ENCODE results near the gene CARD19. TPM values are rescaled to one million over a fixed set of nuclear protein-coding genes. Genes with fewer than 3 reads are reported as not detected.

The CARD19 gene
- total RNA-seq, 1 experiment from 2014 or later: 36.6 TPM

DNA sequence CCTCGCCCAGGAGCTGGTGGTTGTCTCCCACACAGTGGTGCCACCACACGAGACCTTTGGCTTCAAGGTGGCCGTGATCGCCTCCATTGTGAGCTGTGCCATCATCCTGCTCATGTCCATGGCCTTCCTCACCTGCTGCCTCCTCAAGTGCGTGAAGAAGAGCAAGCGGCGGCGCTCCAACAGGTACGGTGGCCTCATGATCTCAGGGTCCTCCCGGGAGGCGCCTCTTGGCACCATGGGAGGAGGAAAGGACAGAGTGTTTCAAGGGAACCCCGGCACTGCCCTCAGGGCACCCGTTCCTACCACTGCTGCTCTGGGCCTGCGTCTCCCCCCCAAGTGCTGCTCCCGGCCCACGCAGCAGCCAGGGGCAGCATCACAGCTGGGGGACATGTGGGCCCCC is 18.2 kb upstream of the CARD19 start:
- ChIA-PET POLR2A (no interaction called here), CTCF (no interaction called here)
- Mint-ChIP-seq H3K9me3 (ENCODE audit: unreplicated experiment) (no peaks in the 10 kb centered on the region), H3K27me3 (ENCODE audit: insufficient read depth, unreplicated experiment) (no peaks in the 10 kb centered on the region), H3K27ac (ENCODE audit: low read depth, unreplicated experiment) (no peak overlapping the region), H3K4me1 (ENCODE audit: insufficient read depth, unreplicated experiment) (no peaks in the 10 kb centered on the region), H3K4me3 (ENCODE audit: unreplicated experiment) (no peak overlapping the region), H3K36me3 (ENCODE audit: insufficient read depth, unreplicated experiment) (peaks cover 7% of the 10 kb centered on the region)
- no peak for DNase-seq (ENCODE audit: unreplicated experiment)
- intact Hi-C loops (cut with micrococcal nuclease): no loop called here
- no TSS peak for BruUV-seq (replicated peaks)
- TF ChIP-seq, protein P1, sequence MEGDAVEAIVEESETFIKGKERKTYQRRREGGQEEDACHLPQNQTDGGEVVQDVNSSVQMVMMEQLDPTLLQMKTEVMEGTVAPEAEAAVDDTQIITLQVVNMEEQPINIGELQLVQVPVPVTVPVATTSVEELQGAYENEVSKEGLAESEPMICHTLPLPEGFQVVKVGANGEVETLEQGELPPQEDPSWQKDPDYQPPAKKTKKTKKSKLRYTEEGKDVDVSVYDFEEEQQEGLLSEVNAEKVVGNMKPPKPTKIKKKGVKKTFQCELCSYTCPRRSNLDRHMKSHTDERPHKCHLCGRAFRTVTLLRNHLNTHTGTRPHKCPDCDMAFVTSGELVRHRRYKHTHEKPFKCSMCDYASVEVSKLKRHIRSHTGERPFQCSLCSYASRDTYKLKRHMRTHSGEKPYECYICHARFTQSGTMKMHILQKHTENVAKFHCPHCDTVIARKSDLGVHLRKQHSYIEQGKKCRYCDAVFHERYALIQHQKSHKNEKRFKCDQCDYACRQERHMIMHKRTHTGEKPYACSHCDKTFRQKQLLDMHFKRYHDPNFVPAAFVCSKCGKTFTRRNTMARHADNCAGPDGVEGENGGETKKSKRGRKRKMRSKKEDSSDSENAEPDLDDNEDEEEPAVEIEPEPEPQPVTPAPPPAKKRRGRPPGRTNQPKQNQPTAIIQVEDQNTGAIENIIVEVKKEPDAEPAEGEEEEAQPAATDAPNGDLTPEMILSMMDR (IDR thresholded peaks at IDR 0.05; ENCODE audit: unreplicated experiment): no peak

DNA sequence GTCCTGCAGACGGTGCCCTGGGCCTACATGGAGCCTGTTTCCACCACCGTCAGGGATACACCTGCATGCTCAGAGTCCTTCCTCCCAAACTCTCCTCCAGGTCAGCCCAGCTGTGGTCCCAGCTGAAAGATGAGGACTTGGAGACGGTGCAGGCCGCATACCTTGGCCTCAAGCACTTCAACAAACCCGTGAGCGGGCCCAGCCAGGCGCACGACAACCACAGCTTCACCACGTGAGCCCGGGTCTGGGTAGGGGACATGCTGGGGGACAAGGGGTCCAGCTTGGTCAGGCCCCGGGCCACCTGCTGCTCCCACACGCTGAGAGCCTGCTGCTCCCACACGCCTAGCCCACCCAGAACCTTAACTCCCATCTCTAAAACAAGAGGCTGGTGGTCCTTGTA is 16.6 kb upstream of the CARD19 start:
- ChIA-PET CTCF (interaction anchor here (0.6 kb wide), 1 partner anchor 30 kb away, joined by 3 read pairs; no protein-coding TSS in a partner anchor), POLR2A (no interaction called here)
- no TSS peak for BruUV-seq (replicated peaks)
- no peak for DNase-seq (ENCODE audit: unreplicated experiment)
- Mint-ChIP-seq H3K36me3 (ENCODE audit: insufficient read depth, unreplicated experiment) (peaks cover 7% of the 10 kb centered on the region), H3K4me3 (ENCODE audit: unreplicated experiment) (no peak overlapping the region), H3K27ac (ENCODE audit: low read depth, unreplicated experiment) (no peak overlapping the region), H3K27me3 (ENCODE audit: insufficient read depth, unreplicated experiment) (no peaks in the 10 kb centered on the region), H3K4me1 (ENCODE audit: insufficient read depth, unreplicated experiment) (no peaks in the 10 kb centered on the region), H3K9me3 (ENCODE audit: unreplicated experiment) (no peaks in the 10 kb centered on the region)
- intact Hi-C loops (cut with micrococcal nuclease): no loop called here
- TF ChIP-seq, protein P1 (IDR thresholded peaks at IDR 0.05; ENCODE audit: unreplicated experiment): no peak

DNA sequence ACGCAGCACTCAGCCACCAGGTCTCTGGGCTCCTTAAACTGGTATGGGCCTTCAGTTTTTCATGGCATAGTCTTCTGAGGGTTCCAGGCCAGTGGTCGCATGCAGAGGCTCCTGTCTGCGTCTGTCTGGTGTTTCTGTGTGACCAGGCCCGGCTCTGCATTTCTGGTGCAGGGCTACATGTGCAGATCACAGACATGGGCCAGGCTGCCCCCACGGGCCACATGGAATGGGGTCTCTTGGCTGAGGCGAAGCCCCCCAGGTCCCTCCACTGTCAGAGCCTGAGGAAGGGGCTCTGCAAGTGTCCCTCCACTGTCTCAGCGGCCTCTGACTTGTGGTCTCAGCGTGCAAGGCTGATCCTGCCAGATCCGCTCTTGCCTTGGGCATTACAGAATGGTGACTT is 15.6 kb upstream of the CARD19 start:
- Mint-ChIP-seq H3K27ac (ENCODE audit: low read depth, unreplicated experiment) (no peak overlapping the region), H3K9me3 (ENCODE audit: unreplicated experiment) (no peaks in the 10 kb centered on the region)
- POLR2A ChIA-PET: no interaction called here

DNA sequence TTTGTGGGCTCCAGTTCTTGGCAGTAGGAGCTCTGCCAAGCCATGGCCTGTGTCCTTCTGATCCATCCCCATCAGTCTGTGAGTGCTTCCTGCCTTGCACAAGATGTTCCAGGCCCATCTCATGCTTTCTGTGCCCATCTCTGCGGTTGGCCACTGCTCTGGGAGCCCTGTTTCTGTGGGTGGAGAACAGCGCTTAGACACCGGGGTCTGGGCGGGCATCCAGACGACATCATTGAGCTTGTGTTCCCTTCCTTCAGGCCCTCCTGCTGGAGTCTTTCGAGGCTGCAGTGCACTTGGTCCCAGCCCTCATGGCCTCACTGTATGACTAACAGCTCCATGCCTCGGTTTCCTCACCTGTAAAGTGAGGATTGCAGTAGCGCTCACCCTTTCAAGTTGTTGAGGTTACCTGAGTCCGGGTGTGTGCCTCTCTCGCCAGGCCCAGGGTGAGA is 14.9 kb upstream of the CARD19 start:
- Mint-ChIP-seq H3K27me3 (ENCODE audit: insufficient read depth, unreplicated experiment) (no peaks in the 10 kb centered on the region), H3K4me1 (ENCODE audit: insufficient read depth, unreplicated experiment) (no peaks in the 10 kb centered on the region), H3K9me3 (ENCODE audit: unreplicated experiment) (no peaks in the 10 kb centered on the region), H3K36me3 (ENCODE audit: insufficient read depth, unreplicated experiment) (no peaks in the 10 kb centered on the region), H3K27ac (ENCODE audit: low read depth, unreplicated experiment) (no peak overlapping the region), H3K4me3 (ENCODE audit: unreplicated experiment) (no peak overlapping the region)
- ChIA-PET CTCF (interaction anchor here (0.6 to 0.8 kb wide), 2 partner anchors 28 to 92 kb away, joined by 3 to 4 read pairs; no protein-coding TSS in a partner anchor), POLR2A (no interaction called here)
- no TSS peak for BruUV-seq (replicated peaks)
- intact Hi-C loops (cut with micrococcal nuclease): no loop called here
- TF ChIP-seq, protein P1 (IDR thresholded peaks at IDR 0.05; ENCODE audit: unreplicated experiment): no peak
- no peak for DNase-seq (ENCODE audit: unreplicated experiment)

More for the DNA sequence above, 15.6 kb upstream of the CARD19 start:
- no peak for DNase-seq (ENCODE audit: unreplicated experiment)
- Mint-ChIP-seq H3K4me1 (ENCODE audit: insufficient read depth, unreplicated experiment) (no peaks in the 10 kb centered on the region), H3K36me3 (ENCODE audit: insufficient read depth, unreplicated experiment) (peaks cover 2% of the 10 kb centered on the region), H3K27me3 (ENCODE audit: insufficient read depth, unreplicated experiment) (no peaks in the 10 kb centered on the region), H3K4me3 (ENCODE audit: unreplicated experiment) (no peak overlapping the region)
- CTCF ChIA-PET: no interaction called here
- intact Hi-C loops (cut with micrococcal nuclease): no loop called here
- TF ChIP-seq, protein P1 (IDR thresholded peaks at IDR 0.05; ENCODE audit: unreplicated experiment): no peak
- BruUV-seq (replicated peaks): no TSS peak
